Neural progenitor cell (in vitro differentiated cells): Measurements from ENCODE around the gene VEZF1.

ENCODE experiments used
- EZH2 ChIP-seq: fragments of 200-600 bp; sonication (generic); IDR thresholded peaks from 2 replicates; pipeline ENCODE4 v1.6.1; 2017; ENCODE audit warnings: antibody characterized with exemption, mild to moderate bottlenecking, moderate library complexity
- EZH2phosphoT487 ChIP-seq: fragments of 200-600 bp; sonication (generic); IDR thresholded peaks from 2 replicates; pipeline ENCODE4 v1.6.1; 2017; ENCODE audit warnings: antibody characterized with exemption
- TF ChIP-seq, protein P1 (sequence below): fragments of 200-600 bp; sonication (generic); IDR thresholded peaks from 2 replicates; pipeline ENCODE4 v1.5.1; 2017; ENCODE audit warnings: antibody characterized with exemption, mild to moderate bottlenecking

DNA sequence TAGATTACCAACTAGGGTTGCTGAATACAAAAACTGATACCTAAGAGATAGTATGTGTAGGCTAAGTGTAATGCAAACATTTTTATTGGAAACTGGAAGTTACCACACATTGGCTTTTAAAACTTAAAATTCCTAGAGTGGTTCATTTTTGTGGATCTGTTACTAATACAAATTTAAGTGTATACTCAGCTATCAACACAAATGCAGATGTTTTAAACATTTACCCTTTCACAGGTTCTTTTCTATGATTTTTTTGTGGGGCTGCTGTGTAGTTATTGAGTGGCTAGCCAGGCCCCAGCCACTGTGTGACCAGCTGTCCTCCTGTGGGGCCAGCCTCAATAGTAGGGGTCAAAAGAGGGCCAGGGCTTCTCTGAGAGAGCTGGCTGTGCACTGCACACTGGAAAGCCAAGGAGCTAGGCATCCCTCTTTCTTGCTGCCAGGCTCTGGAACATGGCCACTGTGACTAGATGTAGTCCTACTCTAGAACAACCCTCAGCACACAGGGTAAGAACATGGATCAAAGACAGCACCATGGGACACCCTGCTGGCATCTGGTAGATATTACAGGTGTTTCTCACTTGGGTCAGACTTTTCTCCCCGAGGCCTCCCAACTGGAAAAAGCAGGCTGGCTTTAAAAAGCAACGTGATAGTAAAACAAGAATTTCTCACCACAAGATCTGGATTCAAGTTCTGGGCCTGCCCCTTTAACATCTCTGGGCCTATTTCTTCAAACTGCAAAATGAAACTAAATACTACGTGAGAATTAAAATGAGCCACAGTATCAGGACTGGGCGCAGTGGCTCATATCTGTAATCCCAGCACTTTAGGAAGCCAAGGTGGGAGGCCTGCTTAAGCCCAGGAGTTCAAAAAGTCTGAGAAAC is 7.3 kb upstream of the VEZF1 start:
- TF ChIP-seq, protein P1, sequence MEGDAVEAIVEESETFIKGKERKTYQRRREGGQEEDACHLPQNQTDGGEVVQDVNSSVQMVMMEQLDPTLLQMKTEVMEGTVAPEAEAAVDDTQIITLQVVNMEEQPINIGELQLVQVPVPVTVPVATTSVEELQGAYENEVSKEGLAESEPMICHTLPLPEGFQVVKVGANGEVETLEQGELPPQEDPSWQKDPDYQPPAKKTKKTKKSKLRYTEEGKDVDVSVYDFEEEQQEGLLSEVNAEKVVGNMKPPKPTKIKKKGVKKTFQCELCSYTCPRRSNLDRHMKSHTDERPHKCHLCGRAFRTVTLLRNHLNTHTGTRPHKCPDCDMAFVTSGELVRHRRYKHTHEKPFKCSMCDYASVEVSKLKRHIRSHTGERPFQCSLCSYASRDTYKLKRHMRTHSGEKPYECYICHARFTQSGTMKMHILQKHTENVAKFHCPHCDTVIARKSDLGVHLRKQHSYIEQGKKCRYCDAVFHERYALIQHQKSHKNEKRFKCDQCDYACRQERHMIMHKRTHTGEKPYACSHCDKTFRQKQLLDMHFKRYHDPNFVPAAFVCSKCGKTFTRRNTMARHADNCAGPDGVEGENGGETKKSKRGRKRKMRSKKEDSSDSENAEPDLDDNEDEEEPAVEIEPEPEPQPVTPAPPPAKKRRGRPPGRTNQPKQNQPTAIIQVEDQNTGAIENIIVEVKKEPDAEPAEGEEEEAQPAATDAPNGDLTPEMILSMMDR, result peak; percentile 66
- no peak for TF ChIP-seq EZH2
- no peak for TF ChIP-seq EZH2phosphoT487
